Activated CD4-positive, alpha-beta memory T cell treated with anti-CD3 and anti-CD28 coated beads, Interleukin-2, amount 10 ng/mL, durations not matched to agents 7 days and 5 days (primary cell): ENCODE measurements around the gene CPHXL2. TPM values are rescaled to one million over a fixed set of nuclear protein-coding genes. Genes with fewer than 3 reads are reported as not detected.

Experiments used
- CTCF ChIA-PET: fragments of 350-600 bp; sonication (Branson Sonifier 250); formaldehyde crosslinking; loops from one replicate; lab custom pipeline; 2021; ENCODE audit warnings: antibody characterized with exemption, inconsistent platforms; lab: Charles Lee
- POLR2A ChIA-PET: fragments of 350-600 bp; sonication (Branson Sonifier 250); formaldehyde crosslinking; loops from one replicate; lab custom pipeline; 2021; ENCODE audit warnings: antibody characterized with exemption; lab: Charles Lee
- DNase-seq: peaks from one replicate; pipeline ENCODE4 v3.0.0-alpha.2; 2020
- H3K27ac Mint-ChIP-seq: one replicate; pipeline ENCODE4 v1.8.0; 2021; ENCODE audit warnings: mild to moderate bottlenecking, mixed read lengths
- H3K27me3 Mint-ChIP-seq: one replicate; pipeline ENCODE4 v1.8.0; 2021; ENCODE audit warnings: mixed read lengths
- H3K36me3 Mint-ChIP-seq: one replicate; pipeline ENCODE4 v1.8.0; 2021; ENCODE audit warnings: low read depth, mixed read lengths
- H3K4me1 Mint-ChIP-seq: one replicate; pipeline ENCODE4 v1.8.0; 2021; ENCODE audit warnings: mixed read lengths
- H3K4me3 Mint-ChIP-seq: one replicate; pipeline ENCODE4 v1.8.0; 2021; ENCODE audit warnings: mild to moderate bottlenecking, mixed read lengths
- H3K9me3 Mint-ChIP-seq: one replicate; pipeline ENCODE4 v1.8.0; 2021; ENCODE audit warnings: mixed read lengths
- total RNA-seq, 2 experiments: library from RNA; stranded (reverse); gene quantifications; one replicate each; pipeline ENCODE4 v1.2.3, GENCODE V29; 2021

The CPHXL2 gene
- total RNA-seq, 2 experiments from 2014 or later: not detected

DNA sequence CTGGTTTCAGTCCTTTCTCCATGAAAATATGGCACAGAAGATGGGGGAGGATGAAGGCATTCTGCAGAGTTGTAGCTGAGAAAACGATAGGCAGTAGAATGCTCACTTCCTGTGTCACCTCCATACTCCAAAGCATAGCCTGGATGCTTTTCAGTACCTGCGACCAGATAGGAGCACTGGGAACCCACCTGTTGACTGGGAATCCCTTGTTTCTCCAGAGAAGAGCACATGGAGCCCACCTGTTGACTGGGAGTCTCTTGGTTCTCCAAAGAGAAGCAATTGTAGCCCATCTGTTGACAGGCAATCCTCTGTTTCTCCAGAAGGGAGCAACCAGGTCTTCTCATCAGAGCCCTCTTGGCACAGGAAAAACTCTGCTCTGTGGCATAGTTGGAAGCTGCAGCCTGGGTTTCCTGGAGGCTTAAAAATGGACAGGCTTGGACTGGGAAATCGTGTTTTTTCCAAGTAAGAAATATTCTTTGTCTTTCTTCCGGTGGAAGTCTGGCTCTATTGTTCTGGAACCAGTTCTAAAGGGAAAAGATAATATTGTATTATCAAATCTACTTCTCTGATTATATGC, 16.0 kb downstream of the CPHXL2 start:
- Mint-ChIP-seq H3K27me3 (no peaks in the 10 kb centered on the region), H3K4me1 (peaks cover 3% of the 10 kb centered on the region), H3K27ac (no peak overlapping the region), H3K4me3 (no peak overlapping the region), H3K9me3 (no peaks in the 10 kb centered on the region), H3K36me3 (peaks cover 49% of the 10 kb centered on the region)
- no peak for DNase-seq
- POLR2A ChIA-PET: interaction anchor here (5.9 kb wide), 1 partner anchor 12 kb away, joined by 32 read pairs; the partner anchor contains the start of genes KARS1 and TERF2IP
- CTCF ChIA-PET: no interaction called here

DNA sequence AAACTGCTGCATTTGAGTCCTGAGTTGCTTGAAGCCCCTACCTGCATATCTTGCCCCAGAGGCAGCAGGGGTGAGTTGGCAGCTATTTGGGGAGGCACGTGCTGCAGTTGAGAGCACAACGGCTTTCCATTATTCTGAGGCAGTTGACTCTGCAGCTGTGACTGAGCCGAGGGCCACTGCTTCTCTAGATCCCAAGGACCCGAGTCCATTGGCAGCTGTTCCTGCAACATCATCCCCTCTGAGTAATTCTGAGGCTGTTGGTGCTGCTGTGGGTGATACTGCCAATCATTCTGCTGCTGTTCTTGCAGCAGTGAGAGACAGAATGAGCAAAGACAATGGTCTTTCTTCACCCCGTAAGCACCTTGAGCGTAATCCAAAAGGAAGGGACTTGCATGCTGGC, 16.5 kb downstream of the CPHXL2 start:
- no peak overlapping the region for H3K4me3 Mint-ChIP-seq
- H3K36me3 Mint-ChIP-seq: peaks cover 54% of the 10 kb centered on the region
- ChIA-PET POLR2A (interaction anchor here (0.6 to 5.9 kb wide), 2 partner anchors 12 to 35 kb away, joined by 3 to 32 read pairs; partner anchors contain the start of genes KARS1 and TERF2IP), CTCF (interaction anchor here (0.7 to 1.1 kb wide), 2 partner anchors 53 to 104 kb away, joined by 4 to 5 read pairs; no protein-coding TSS in a partner anchor)
- no peaks in the 10 kb centered on the region for H3K27me3 Mint-ChIP-seq
- peaks cover 3% of the 10 kb centered on the region for H3K4me1 Mint-ChIP-seq
- no peaks in the 10 kb centered on the region for H3K9me3 Mint-ChIP-seq
- no peak overlapping the region for H3K27ac Mint-ChIP-seq
- DNase-seq: no peak

- no peaks in the 10 kb centered on the region for H3K27me3 Mint-ChIP-seq
- no peak overlapping the region for H3K27ac Mint-ChIP-seq
- H3K4me1 Mint-ChIP-seq: peaks cover 13% of the 10 kb centered on the region
- CTCF ChIA-PET: no interaction called here
- H3K36me3 Mint-ChIP-seq: peaks cover 68% of the 10 kb centered on the region
- POLR2A ChIA-PET: interaction anchor here (5.9 kb wide), 1 partner anchor 10 kb away, joined by 32 read pairs; the partner anchor contains the start of genes KARS1 and TERF2IP
- no peak for DNase-seq
- no peaks in the 10 kb centered on the region for H3K9me3 Mint-ChIP-seq
- no peak overlapping the region for H3K4me3 Mint-ChIP-seq
These were observed 18.6 kb downstream of the CPHXL2 start for GRCh38 chr16:75658175-75658574.

DNA sequence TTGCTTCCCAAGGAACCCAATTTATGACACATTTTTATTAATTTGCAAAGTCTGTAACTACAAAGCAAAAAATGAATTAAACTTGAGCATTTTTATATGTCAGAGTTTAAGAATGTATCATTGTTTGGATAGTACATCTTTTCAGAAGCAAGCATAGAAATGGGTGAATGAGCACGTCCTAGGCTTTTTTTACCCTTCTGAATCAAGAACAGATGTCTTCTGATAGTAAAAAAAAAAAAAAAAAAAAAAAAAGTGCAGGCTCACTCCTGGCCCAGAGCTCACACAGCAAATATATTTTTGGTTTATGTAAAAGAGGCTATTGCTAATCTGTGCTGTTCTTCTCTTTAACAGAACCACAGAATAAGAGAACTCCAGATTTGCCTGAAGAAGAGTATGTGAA, 22.9 kb downstream of the CPHXL2 start:
- CTCF ChIA-PET: no interaction called here
- H3K36me3 Mint-ChIP-seq: peaks cover 72% of the 10 kb centered on the region
- H3K27me3 Mint-ChIP-seq: no peaks in the 10 kb centered on the region
- DNase-seq: no peak
- H3K27ac Mint-ChIP-seq: peak overlapping the region; percentile 52
- H3K4me1 Mint-ChIP-seq: peaks cover 41% of the 10 kb centered on the region
- POLR2A ChIA-PET: no interaction called here
- H3K9me3 Mint-ChIP-seq: no peaks in the 10 kb centered on the region
- H3K4me3 Mint-ChIP-seq: no peak overlapping the region

DNA sequence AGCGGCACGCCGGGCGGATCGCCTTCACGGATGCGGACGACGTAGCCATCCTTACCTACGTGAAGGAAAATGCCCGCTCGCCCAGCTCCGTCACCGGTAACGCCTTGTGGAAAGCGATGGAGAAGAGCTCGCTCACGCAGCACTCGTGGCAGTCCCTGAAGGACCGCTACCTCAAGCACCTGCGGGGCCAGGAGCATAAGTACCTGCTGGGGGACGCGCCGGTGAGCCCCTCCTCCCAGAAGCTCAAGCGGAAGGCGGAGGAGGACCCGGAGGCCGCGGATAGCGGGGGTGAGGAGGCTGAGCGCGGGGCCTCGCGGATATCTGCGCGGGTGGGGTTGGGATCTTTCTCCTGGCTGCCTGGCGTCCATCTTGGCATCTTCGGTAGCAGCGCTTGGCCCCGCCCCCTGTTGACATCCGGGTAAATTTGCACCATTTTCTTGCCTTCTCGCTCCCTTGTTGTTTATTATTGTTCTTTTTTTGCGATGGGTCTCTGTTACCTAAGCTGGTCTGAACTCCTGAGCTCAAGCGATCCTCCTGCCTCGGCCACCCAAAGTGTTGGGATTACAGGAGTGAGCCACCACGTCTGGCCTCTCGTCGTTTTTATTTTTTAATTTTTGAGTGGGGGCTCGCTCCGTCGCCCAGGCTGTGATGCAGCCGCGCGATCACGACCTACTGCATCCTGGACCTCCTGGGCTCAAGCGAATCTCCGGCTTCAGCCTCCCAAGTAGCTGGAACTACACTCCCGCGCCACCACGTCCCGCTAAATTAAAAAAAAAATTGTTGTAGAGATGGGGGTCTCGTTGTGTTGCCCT, 28.3 kb downstream of the CPHXL2 start:
- POLR2A ChIA-PET: interaction anchor here (0.7 to 8.6 kb wide), 30 partner anchors 10 to 1542 kb away, joined by 3 to 184 read pairs (median 6); partner anchors contain the start of genes ADAT1, CFDP1, GABARAPL2 and MON1B
- Mint-ChIP-seq H3K27ac (peak overlapping the region; percentile 99), H3K4me1 (peaks cover 70% of the 10 kb centered on the region)

DNA sequence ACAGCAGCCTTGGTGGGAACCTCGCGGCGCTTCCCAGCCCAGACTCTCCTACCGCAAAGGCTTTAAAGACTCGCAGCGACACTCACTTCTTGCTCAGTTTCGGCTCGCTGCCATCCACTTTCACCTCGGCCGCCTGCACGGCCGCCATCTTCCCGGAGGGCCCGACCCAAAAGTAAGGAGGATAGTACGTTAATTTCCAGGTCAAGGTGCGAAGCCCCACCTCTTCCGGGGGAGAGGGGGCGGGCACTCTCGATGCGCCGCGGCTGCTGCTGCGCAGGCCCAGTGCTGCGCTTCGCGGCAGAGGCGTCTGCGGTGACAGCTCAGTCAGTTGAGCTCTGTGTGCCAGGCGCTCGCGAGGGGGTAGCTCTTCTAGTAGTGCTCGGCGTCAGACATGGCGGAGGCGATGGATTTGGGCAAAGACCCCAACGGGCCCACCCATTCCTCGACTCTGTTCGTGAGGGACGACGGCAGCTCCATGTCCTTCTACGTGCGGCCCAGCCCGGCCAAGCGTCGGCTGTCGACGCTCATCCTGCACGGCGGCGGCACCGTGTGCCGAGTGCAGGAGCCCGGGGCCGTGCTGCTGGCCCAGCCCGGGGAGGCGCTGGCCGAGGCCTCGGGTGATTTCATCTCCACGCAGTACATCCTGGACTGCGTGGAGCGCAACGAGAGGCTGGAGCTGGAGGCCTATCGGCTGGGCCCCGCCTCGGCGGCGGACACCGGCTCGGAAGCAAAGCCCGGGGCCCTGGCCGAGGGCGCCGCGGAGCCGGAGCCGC, 29.1 kb downstream of the CPHXL2 start, which contains the start of the genes KARS1 and TERF2IP:
KARS1 (minus strand) TSS at position 174 of the 773 bp plus-strand sequence; CDS start at position 148, 26 bp downstream.
TERF2IP (plus strand) TSS at position 282 of the 773 bp plus-strand sequence; CDS start at position 392, 110 bp downstream.
- DNase-seq: peak; percentile 96
- Mint-ChIP-seq H3K36me3 (peaks cover 62% of the 10 kb centered on the region), H3K4me3 (peak within 1 kb of the TSS; percentile 95), H3K4me1 (peaks cover 67% of the 10 kb centered on the region), H3K27ac (peak within 1 kb of the TSS; percentile 99), H3K9me3 (no peaks in the 10 kb centered on the region), H3K27me3 (no peaks in the 10 kb centered on the region)
- ChIA-PET CTCF (interaction anchor here (1.0 to 3.7 kb wide), 9 partner anchors 26 to 449 kb away, joined by 3 to 30 read pairs (median 5); partner anchors contain the start of genes ADAT1, GABARAPL2, TMEM170A and TMEM231), POLR2A (interaction anchor here (0.7 to 8.6 kb wide), 33 partner anchors 11 to 1543 kb away, joined by 3 to 184 read pairs (median 5); partner anchors contain the start of genes ADAT1, CFDP1, GABARAPL2 and MON1B)

More for the DNA sequence above, 28.3 kb downstream of the CPHXL2 start:
- DNase-seq: peak; percentile 88
- CTCF ChIA-PET: interaction anchor here (0.6 to 3.7 kb wide), 9 partner anchors 27 to 449 kb away, joined by 3 to 30 read pairs (median 5); partner anchors contain the start of genes ADAT1, TMEM170A and TMEM231
- peak overlapping the region; percentile 95 for H3K4me3 Mint-ChIP-seq
- H3K9me3 Mint-ChIP-seq: no peaks in the 10 kb centered on the region
- H3K27me3 Mint-ChIP-seq: no peaks in the 10 kb centered on the region
- H3K36me3 Mint-ChIP-seq: peaks cover 63% of the 10 kb centered on the region

DNA sequence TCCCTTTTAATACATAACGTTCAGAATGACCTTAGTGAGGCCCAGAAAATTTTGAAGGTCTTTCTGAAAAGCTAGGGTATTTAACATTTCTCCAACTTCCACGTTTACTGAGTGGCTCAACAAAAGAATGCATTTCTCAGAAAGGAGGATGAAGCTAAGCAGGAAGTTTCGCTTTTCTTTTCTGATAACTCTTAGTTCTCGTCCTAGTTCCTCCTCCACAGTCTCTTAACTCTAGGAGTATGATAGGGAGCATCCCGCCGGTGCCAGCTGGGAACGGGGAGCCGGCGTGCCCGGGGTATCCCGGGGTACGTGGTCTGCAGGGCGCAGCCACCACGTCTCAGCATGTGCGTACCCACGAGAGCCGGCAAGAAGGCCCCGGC, 29.7 kb downstream of the CPHXL2 start:
- H3K27me3 Mint-ChIP-seq: no peaks in the 10 kb centered on the region
- peak overlapping the region; percentile 99 for H3K27ac Mint-ChIP-seq
- CTCF ChIA-PET: interaction anchor here (1.0 to 3.7 kb wide), 9 partner anchors 25 to 448 kb away, joined by 3 to 30 read pairs (median 5); partner anchors contain the start of genes ADAT1, GABARAPL2, TMEM170A and TMEM231
- H3K4me1 Mint-ChIP-seq: peaks cover 64% of the 10 kb centered on the region
- no peaks in the 10 kb centered on the region for H3K9me3 Mint-ChIP-seq
- POLR2A ChIA-PET: interaction anchor here (0.7 to 8.6 kb wide), 28 partner anchors 10 to 1544 kb away, joined by 3 to 184 read pairs (median 6); partner anchors contain the start of genes ADAT1, CFDP1, GABARAPL2 and MON1B
- peak overlapping the region; percentile 95 for H3K4me3 Mint-ChIP-seq
- DNase-seq: no peak
- peaks cover 67% of the 10 kb centered on the region for H3K36me3 Mint-ChIP-seq

DNA sequence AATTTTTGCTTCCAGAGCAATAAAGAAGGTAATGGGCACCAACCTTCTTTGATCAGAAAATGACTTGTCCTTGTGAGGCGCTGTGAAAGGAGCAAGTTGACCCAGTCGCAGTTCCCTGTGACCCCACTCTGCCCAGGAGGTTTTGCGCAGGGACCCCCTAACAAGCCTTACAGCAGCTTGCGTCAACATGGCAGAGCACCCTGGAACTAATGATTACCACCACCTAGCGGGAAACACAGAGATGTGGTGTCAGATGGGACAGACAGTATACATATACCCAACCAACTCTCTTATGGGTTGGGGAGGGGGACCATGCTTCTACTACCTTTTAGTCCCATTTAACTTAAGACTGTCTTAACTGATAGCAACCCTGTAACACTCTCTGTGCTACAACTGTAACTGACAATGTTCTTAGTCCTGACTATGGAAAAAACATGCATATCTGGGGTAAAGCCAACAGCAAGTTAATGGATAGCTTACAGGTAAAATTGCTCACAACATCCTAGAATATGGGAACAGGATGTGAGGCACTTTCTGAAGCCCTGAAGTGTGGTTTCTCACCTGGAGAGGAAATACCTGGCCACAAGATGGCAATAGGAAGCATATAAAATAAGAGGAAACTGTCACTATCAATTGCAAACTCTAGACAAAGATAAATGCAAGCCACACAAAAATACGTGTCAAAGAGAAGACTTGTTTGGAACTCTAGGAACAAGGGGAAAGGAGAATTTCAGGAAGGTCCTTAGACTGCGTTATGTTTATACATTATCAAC, 32.4 kb downstream of the CPHXL2 start:
- Mint-ChIP-seq H3K4me1 (peaks cover 44% of the 10 kb centered on the region), H3K9me3 (no peaks in the 10 kb centered on the region), H3K27me3 (no peaks in the 10 kb centered on the region), H3K4me3 (peak overlapping the region; percentile 70), H3K36me3 (peaks cover 75% of the 10 kb centered on the region), H3K27ac (peak overlapping the region; percentile 83)
- POLR2A ChIA-PET: interaction anchor here (1.1 to 8.6 kb wide), 4 partner anchors 11 to 24 kb away, joined by 3 to 184 read pairs (median 4); partner anchors contain the start of gene ADAT1
- CTCF ChIA-PET: interaction anchor here (0.8 to 1.3 kb wide), 3 partner anchors 12 to 38 kb away, joined by 3 to 6 read pairs (median 5); partner anchors contain the start of gene ADAT1
- DNase-seq: no peak

DNA sequence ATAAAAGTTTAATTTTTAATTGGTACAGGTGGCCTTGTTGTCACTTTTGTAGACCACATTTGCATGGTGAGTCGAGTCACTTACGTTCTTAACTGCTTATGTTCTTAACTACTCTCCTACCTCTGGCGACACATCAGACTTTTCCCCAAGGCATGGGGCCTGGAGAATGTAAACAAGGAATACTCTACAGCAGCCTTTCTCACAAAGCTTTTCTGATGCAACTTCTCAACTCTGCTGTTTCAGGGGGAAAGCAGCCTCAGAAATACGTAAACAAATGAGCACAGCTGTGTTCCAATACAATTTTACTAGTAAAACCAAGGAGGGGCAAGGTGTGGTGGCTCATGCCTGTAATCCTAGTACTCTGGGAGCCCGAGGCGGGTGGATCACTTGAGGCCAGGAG, 36.2 kb downstream of the CPHXL2 start:
- H3K4me1 Mint-ChIP-seq: peaks cover 37% of the 10 kb centered on the region
- no peaks in the 10 kb centered on the region for H3K27me3 Mint-ChIP-seq
- CTCF ChIA-PET: no interaction called here
- no peak overlapping the region for H3K27ac Mint-ChIP-seq
- POLR2A ChIA-PET: interaction anchor here (1.2 to 2.9 kb wide), 2 partner anchors 13 to 18 kb away, joined by 5 to 11 read pairs; partner anchors contain the start of gene ADAT1
- peaks cover 83% of the 10 kb centered on the region for H3K36me3 Mint-ChIP-seq
- DNase-seq: no peak
- no peaks in the 10 kb centered on the region for H3K9me3 Mint-ChIP-seq
- no peak overlapping the region for H3K4me3 Mint-ChIP-seq

DNA sequence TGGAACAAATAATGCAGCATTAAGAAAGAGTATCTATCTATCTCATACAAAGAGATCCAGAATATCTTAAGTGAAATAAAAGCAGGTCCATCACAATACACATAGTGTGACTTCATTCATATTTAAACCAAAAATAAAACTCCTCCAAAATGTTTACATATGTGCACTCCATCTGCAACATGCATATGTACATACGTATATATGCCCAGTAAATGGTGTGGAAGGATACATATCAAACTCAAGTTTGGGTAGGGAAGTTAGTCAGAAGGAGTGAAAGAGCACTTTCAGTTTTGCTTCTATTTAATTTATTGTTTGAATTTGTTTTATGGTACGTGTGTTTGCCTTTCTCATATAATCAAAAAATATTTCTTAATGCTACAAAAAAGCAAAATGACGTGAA, 41.8 kb downstream of the CPHXL2 start:
- Mint-ChIP-seq H3K27ac (no peak overlapping the region), H3K9me3 (no peaks in the 10 kb centered on the region), H3K36me3 (peaks cover 81% of the 10 kb centered on the region), H3K4me1 (peaks cover 11% of the 10 kb centered on the region), H3K27me3 (no peaks in the 10 kb centered on the region), H3K4me3 (no peak overlapping the region)
- ChIA-PET CTCF (no interaction called here), POLR2A (interaction anchor here (3.9 to 4.7 kb wide), 2 partner anchors 12 to 13 kb away, joined by 21 to 27 read pairs; partner anchors contain the start of genes ADAT1, KARS1 and TERF2IP)
- DNase-seq: no peak

DNA sequence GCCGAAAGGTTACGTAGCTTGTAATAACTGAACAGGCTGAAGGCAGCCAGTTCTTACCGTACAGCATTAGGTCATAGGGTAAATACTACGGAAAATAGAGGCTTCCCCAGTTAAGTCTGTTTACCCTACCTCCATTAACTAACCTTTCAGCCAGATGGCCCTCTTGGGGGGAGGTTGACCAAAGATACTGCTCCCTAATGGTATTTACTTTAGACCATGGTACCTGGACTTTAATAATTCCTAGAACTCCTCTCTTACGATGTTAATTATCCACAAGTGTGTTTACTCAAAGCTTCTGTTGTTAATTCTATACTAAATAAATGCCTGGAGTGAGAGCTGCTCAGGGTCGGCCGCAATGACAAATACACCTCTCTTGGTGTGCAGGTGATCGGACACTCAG, 44.0 kb downstream of the CPHXL2 start:
- Mint-ChIP-seq H3K4me3 (no peak overlapping the region), H3K27me3 (no peaks in the 10 kb centered on the region), H3K36me3 (peaks cover 86% of the 10 kb centered on the region), H3K9me3 (no peaks in the 10 kb centered on the region), H3K27ac (no peak overlapping the region), H3K4me1 (peaks cover 27% of the 10 kb centered on the region)
- ChIA-PET CTCF (interaction anchor here (1.1 kb wide), 1 partner anchor 12 kb away, joined by 3 read pairs; no protein-coding TSS in a partner anchor), POLR2A (interaction anchor here (1.4 to 7.5 kb wide), 4 partner anchors 9 to 15 kb away, joined by 3 to 46 read pairs (median 12); partner anchors contain the start of genes ADAT1, KARS1 and TERF2IP)
- DNase-seq: no peak
